NCI-H526 treated with DMSO at 0.1 percent for 48 hours (cell line): ENCODE data around the gene TWIST1.

ENCODE experiments used
- DNase-seq: peaks from one replicate; lab custom pipeline; 2025; lab: John Stamatoyannopoulos, UW

The TWIST1 gene

GRCh38 chr7:19113002-19113350 lies 4.5 kb downstream of the TWIST1 start:
- no peak for DNase-seq

- DNase-seq = no peak
Observed at GRCh38 chr7:19112274-19113001, 5.0 kb downstream of the TWIST1 start.

DNA sequence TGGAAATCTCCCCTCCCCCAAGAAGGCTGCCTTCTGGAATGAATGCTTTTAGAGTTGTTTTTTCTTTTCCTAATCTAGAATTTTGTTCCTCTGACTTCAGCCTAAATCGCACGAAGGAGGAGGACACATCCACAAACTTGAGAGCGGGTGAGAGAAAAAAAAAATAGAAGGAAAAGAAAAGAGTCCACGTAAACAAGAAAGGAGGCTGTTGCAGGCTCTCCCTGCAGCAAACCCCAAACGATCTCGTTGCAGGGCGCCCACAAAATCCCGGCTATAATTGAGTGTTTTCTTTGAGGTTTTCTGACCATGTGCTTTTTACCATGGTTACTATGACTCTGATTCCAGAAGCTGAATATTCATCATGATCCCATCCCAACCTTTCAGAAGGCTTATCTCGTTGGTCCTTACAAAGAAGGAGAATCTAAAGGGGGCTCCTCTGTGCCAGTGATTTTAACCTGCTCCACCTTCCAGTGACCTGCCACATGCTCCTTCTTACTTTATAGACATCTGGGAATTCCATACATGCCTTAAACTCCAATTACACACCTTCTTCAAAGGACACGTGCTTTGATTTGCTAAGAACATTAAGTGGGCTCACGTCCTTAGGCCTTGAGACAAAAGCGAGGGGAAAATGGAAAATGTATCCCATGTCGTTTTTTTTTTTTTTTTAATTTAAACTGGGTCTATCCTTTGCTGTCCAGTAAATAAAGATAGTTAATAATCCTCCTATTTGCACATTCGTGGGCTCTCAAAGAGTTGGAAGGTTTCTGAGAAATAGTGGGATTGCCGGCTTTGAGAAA lies 5.8 kb downstream of the TWIST1 start:
- DNase-seq = no peak

- no peak for DNase-seq
Observed at GRCh38 chr7:19110776-19111175, 6.7 kb downstream of the TWIST1 start.

- DNase-seq = no peak
Observed at GRCh38 chr7:19110026-19110730, 7.3 kb downstream of the TWIST1 start.

GRCh38 chr7:19109000-19109946 lies 8.2 kb downstream of the TWIST1 start:
- no peak for DNase-seq

DNA sequence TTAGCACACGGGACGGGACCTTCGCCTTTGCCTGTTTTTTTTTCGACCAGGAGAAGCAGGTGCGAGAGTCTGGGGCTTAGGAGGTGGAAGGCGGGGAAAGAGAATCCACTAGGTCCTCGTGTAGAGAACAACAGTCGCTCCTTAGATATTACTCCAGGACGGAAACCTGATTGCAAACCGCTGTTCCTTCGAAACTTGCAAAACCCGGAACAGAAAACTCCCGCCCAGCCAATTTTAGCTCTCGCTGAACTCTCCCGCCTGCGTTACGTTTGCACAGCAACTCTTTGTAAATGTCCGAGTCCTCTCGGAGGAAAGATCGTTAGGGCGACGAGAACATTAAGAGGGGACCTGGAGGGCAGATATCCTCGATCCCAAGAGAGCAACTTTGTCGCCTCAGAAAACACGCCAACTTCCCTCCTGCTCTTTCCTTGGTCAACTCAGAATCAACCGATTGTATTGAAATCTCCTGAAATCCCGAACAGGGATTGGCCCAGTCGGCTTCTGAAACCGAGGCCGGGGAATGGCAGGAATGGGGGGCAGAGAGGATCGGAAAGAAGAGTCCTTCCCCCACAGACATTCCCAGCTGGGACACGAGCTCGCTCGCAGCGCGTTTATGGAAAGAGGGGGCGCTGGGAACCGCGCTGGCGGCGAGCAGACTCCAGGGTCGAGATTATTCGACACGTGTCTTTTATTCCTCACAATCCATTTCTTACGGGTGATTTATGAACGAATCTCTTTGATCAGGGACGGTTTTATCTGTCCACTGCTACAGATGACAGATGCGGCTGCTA lies 9.9 kb downstream of the TWIST1 start:
- DNase-seq = no peak

- DNase-seq = no peak
Observed at GRCh38 chr7:19107081-19107355, 10.4 kb downstream of the TWIST1 start.

DNA sequence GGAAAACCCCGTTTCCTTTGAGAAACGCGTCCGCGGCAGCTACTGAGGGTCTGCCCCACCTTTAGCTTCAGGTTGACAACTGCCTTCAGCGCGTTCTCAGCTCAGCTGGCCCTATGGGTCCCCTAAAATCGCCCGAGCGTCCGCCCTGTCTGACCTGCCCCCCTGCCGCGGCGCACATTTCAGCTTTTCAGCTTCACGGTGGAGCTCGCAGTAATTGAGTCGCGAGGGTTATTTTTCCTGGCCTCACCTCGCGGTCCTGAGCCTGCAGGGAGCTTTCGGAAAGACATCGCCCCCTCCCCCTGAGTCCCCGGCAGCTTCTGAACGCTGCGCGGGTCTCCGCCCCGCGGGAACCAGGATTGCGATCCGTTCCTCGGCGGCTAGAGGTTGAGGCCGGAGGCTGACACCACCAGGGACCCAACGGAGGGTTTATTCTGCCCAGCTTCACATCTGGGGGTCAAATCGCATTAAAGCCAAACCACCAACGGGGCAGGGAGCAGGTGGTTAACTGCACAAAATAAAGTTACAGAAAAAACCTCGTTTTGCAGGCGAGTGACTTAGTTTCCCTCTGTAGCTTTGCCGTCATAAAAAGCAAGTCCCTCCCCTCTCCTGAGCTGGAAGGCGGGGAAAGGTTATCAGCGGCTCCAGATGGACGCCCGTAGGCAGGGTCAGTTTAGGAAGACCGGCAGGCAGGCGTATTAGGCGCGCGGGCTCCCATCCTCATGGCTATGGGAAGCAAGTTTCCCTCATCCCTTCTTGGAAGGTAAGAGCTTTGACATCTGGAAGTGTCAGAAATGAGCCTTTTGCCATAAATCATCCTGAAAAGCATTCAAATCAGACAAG lies 11.0 kb downstream of the TWIST1 start:
- DNase-seq = no peak

DNA sequence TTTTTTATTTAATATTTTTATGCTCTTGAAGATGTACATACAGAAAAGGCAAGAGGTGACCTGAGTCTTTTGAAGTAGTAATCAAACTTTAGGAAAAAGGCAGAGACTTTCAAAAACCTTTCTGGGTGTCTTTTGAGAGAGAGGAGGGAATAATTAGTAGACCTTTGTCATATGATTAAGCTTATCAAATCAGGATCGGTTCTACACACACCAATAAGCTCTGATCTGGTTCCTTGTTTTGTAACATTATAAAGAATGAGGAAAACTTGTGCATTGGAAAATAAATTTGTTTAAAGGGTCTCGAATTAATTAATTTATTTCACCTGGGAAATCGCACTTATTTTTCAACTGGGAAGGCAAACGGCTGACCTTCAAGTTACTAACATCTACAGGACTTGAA lies 11.9 kb downstream of the TWIST1 start:
- no peak for DNase-seq

DNA sequence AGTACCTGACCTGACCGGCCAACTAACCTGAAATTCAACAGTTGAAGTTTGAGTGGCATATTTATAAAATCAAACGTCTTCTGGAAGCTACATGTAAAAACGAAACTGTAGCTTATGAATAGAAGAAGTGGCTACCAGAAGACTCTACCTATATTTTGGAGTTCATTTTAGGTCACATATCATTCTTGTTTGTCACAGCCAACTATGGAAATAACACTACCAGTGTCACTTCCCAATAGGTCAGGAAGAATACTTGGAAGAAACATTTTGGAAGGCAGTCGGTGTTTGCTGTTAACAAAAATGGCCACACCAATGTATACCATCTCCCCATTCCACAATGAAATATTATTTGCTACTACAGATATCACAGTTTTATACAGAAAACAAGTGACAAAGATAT lies 12.6 kb downstream of the TWIST1 start:
- no peak for DNase-seq

DNA sequence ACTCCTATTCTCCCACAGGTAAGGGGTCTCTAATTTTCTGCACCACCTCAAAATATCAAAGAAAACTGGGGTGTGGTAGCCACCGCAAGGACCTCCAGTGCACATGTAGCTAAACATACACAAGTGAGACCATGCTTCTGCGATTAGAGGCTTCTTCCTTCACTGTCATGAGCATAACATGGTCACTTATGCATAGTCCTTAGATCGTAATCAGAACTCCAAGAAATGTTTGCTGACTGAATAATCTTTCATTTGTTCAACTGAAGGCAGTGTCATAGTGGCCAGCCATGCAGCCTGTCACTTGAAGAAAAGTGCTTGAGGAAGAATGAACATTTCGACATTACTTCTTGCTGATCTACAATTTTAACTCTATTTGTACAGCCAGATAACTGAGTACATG lies 14.6 kb downstream of the TWIST1 start:
- DNase-seq = no peak

DNA sequence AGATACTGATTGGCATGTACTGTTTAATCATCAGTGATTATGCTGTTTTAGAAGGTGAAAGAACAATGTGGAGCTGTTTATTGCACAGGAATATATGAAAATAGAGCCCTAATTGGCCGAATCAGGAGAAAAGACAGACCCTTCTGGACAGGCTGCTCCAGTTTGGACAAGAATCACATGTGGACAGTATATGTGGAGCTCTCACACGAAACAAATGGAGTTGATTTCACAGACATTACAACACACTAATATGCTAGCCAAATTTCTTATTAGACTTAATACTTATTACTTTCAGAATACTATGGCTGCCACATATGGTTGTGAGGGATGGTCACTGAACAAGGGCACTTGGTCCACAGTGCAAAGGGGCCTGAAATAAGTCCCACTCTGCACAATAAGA lies 15.5 kb downstream of the TWIST1 start:
- DNase-seq = no peak

DNA sequence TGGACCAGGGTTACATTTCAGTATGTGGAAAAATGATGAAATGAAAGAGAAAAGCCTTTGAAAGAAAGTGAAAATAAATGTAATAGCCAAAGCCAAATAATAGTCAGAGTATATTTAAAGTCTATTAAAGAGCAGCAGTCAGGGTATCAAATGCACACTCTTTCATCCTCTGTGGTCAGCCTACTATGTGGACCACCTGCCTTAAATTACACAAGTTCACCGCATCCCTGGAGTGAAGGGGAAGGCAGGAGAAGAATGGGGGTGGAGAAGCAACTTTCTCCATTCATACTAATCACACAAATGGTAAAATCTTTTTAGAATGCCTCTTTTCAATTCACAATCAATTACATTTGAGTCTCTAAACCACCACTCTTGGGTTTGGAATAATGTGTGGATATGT lies 16.0 kb downstream of the TWIST1 start:
- no peak for DNase-seq

DNA sequence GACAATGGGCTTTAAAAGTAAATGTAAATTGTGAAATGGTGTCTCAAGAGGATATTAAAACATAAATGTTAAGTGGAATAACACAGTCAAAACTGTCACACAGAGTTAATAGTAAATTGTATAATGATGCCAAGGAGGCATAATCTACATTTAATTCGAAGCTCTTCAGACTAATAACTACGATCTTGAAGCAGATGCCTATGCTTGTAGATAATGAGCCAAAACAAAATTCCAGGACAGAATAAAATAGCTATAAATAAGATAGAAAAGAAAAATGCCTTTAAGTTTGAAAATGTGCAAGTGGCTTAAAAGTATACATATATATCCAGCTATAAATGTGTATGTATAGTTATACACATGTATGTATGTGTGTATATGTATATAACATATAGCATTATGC lies 17.5 kb downstream of the TWIST1 start:
- DNase-seq = no peak

GRCh38 chr7:19099194-19099593 lies 18.2 kb downstream of the TWIST1 start:
- DNase-seq = no peak

DNA sequence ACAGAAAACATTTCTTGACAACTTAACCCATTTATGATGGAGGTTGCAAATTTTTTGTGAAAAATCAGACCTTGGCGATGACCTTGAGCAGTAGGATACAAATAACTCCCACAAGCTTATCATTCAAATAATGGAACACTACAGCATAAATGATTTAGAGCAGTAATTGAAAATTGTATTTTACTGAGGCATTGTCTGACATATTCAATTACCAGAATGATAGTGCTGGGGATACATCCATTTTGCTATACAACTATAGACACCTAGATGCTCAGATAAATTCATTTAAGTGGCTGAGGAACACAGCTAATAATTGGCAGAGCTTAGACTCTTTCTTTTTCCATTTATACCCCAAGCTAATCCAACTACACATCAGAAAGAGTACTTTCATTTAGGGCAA lies 18.9 kb downstream of the TWIST1 start:
- DNase-seq = no peak

GRCh38 chr7:19097165-19098055 lies 20.0 kb downstream of the TWIST1 start:
- no peak for DNase-seq

DNA sequence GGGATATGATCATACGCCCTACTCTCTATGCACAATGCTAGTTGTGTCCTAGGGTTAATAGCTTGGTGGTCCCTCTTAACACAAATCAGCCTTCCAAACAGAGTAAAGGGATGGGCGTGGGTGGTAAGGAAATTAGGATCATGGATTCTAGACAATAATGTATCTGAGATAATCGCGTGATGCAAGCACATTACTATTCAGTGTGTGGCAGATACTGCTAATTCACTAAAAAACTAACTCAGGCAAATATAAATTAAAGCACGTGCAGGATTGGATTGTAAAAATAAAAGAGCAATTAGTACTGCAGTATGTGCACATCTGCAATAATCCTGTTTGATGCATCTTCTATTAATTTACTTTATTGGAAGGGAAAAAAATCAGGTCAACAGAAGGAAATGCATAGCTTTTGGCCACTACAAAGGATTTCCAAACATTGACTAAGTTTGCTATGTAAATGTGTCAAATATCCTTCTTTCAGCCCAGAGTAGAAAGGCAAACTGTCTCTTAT lies 22.0 kb downstream of the TWIST1 start:
- DNase-seq = no peak
